BJ (cell line): ENCODE measurements around the gene ADM5. TPM values are rescaled to one million over a fixed set of nuclear protein-coding genes. Genes with fewer than 3 reads are reported as not detected.

ENCODE experiments used
- CTCF ChIA-PET: fragments of 350-600 bp; formaldehyde crosslinking; extraction: SDS; loops from one replicate; lab custom pipeline; 2021; ENCODE audit warnings: antibody characterized with exemption, inconsistent platforms; lab: Yijun Ruan, JAX
- POLR2A ChIA-PET: fragments of 300-600 bp; sonication (Branson Sonifier 250); formaldehyde crosslinking; extraction: SDS; loops from one replicate; lab custom pipeline; 2021; ENCODE audit warnings: antibody characterized with exemption; lab: Charles Lee
- DNase-seq: peaks from one replicate; pipeline ENCODE4 v3.0.0-alpha.2; 2011; ENCODE audit warnings: low read depth
- H3K27me3 ChIP-seq: 2 replicates; pipeline ENCODE4 v1.6.0; 2011; ENCODE audit warnings: low read length; ENCODE audit not compliant: control insufficient read depth, insufficient read depth
- H3K36me3 ChIP-seq: 2 replicates; pipeline ENCODE4 v1.5.1; 2011; ENCODE audit warnings: low read length; ENCODE audit not compliant: control insufficient read depth, insufficient read depth
- H3K4me3 ChIP-seq: 2 replicates; pipeline ENCODE4 v1.5.1; 2011; ENCODE audit warnings: low read depth, mild to moderate bottlenecking, control low read depth, low read length
- polyA plus RNA-seq: library from polyadenylated mRNA; depleted of rRNA; stranded (reverse); fragments of >200 nt; gene quantifications from 2 replicates; pipeline ENCODE4 v1.2.3, GENCODE V29; 2011
- TF ChIP-seq, protein P1 (sequence below): IDR thresholded peaks from 2 replicates; pipeline ENCODE4 v1.5.1; 2011; ENCODE audit warnings: low read depth, mild to moderate bottlenecking, control low read depth, inconsistent platforms, low read length, moderate library complexity; ENCODE audit not compliant: insufficient read depth

The ADM5 gene
- polyA plus RNA-seq, 1 experiment, result 0.39 TPM

GRCh38 chr19:49655570-49656455 lies 33.6 kb upstream of the ADM5 start:
- ChIA-PET POLR2A (no interaction called here), CTCF (interaction anchor here (0.7 to 2.6 kb wide), 4 partner anchors 11 to 19 kb away, joined by 3 to 8 read pairs (median 4); no protein-coding TSS in a partner anchor)
- Histone ChIP-seq H3K27me3 (no peaks in the 10 kb centered on the region), H3K4me3 (no peak overlapping the region), H3K36me3 (peaks cover 61% of the 10 kb centered on the region)
- no peak for DNase-seq
- TF ChIP-seq, protein P1, sequence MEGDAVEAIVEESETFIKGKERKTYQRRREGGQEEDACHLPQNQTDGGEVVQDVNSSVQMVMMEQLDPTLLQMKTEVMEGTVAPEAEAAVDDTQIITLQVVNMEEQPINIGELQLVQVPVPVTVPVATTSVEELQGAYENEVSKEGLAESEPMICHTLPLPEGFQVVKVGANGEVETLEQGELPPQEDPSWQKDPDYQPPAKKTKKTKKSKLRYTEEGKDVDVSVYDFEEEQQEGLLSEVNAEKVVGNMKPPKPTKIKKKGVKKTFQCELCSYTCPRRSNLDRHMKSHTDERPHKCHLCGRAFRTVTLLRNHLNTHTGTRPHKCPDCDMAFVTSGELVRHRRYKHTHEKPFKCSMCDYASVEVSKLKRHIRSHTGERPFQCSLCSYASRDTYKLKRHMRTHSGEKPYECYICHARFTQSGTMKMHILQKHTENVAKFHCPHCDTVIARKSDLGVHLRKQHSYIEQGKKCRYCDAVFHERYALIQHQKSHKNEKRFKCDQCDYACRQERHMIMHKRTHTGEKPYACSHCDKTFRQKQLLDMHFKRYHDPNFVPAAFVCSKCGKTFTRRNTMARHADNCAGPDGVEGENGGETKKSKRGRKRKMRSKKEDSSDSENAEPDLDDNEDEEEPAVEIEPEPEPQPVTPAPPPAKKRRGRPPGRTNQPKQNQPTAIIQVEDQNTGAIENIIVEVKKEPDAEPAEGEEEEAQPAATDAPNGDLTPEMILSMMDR, result no peak

- ChIA-PET POLR2A (no interaction called here), CTCF (interaction anchor here (1.2 to 2.6 kb wide), 3 partner anchors 12 to 18 kb away, joined by 4 to 8 read pairs (median 4); no protein-coding TSS in a partner anchor)
- DNase-seq, result no peak
- TF ChIP-seq, protein P1, result no peak
- Histone ChIP-seq H3K36me3 (peaks cover 60% of the 10 kb centered on the region), H3K27me3 (no peaks in the 10 kb centered on the region), H3K4me3 (no peak overlapping the region)
Measured at GRCh38 chr19:49656456-49657109, 32.8 kb upstream of the ADM5 start.

DNA sequence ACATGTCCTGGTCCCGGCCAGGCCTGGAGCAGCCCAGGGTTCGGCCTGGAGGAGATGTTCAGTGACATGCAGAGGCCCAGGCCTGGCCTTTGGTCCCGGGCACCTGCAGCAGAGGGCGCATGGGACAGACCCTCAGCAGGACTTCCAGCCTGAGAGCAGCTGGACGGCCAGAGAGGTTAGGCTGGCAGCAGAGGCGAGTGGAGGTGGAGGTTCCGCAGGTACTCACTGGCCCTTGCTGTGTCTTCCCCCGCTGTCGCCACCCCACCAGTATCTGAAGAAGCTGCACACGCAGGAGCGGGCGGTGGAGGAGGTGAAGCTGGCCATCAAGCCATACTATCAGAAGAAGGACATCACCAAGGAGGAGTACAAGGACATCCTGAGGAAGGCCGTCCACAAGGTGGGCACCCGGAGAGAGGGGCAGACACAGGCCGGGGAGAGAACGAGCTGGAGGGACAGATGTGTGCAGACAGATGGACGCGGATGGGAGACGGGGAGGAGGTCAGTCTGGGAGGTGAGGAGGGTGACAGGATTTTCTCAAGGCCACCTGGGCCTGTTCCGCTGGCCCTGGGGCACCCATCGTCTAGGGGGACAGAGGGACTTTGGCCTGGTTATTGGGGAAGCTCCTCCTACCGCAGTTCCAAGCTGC lies 31.8 kb upstream of the ADM5 start:
- peaks cover 58% of the 10 kb centered on the region for H3K36me3 ChIP-seq
- H3K4me3 ChIP-seq, result no peak overlapping the region
- TF ChIP-seq, protein P1, result no peak
- DNase-seq, result no peak
- H3K27me3 ChIP-seq, result no peaks in the 10 kb centered on the region
- ChIA-PET CTCF (interaction anchor here (1.2 to 2.6 kb wide), 3 partner anchors 13 to 17 kb away, joined by 4 to 8 read pairs (median 4); no protein-coding TSS in a partner anchor), POLR2A (no interaction called here)

DNA sequence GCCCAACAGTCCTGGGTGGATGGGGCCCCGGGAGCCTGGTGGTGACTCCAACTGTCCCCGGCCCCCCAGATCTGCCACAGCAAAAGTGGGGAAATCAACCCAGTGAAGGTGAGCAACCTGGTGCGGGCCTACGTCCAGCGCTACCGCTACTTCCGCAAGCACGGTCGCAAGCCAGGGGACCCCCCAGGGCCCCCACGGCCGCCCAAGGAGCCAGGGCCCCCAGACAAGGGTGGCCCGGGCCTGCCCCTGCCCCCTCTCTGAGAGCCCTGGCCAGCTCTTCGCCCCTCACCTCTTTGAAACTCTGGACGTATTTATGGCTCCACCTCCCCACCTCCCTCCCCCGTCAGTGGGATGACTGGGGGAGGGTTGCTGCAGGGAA lies 31.3 kb upstream of the ADM5 start:
- ChIA-PET CTCF (interaction anchor here (1.2 to 2.6 kb wide), 3 partner anchors 15 to 32 kb away, joined by 4 to 8 read pairs (median 4); no protein-coding TSS in a partner anchor), POLR2A (no interaction called here)
- TF ChIP-seq, protein P1, result no peak
- H3K4me3 ChIP-seq, result no peak overlapping the region
- DNase-seq, result no peak
- H3K27me3 ChIP-seq, result no peaks in the 10 kb centered on the region
- peaks cover 60% of the 10 kb centered on the region for H3K36me3 ChIP-seq
